H9 (cell line): ENCODE measurements around the gene SLC51B. TPM values are rescaled to one million over a fixed set of nuclear protein-coding genes. Genes with fewer than 3 reads are reported as not detected.
A peak's percentile ranks its signal among the peaks of the same experiment; 100 is the strongest.

Experiments
- DNase-seq: peaks from one replicate; pipeline ENCODE4 v3.0.0-alpha.2; 2017
- H2AFZ ChIP-seq: one replicate; pipeline ENCODE4 v1.6.1; 2013; ENCODE audit warnings: mild to moderate bottlenecking, low read length, control low read depth, moderate library complexity
- H2AK5ac ChIP-seq: 2 replicates; pipeline ENCODE4 v1.6.1; 2013; ENCODE audit warnings: low read length, control low read depth, mixed read lengths; ENCODE audit not compliant: insufficient read length
- H2BK120ac ChIP-seq: one replicate; pipeline ENCODE4 v1.6.1; 2013; ENCODE audit warnings: low read depth, mild to moderate bottlenecking, low read length, control low read depth, inconsistent platforms; ENCODE audit not compliant: poor library complexity, severe bottlenecking
- H2BK12ac ChIP-seq: 2 replicates; pipeline ENCODE4 v1.6.1; 2013; ENCODE audit warnings: low read length, control low read depth, mixed read lengths, low read depth; ENCODE audit not compliant: insufficient read length
- H2BK15ac ChIP-seq: 2 replicates; pipeline ENCODE4 v1.6.1; 2013; ENCODE audit warnings: low read depth, low read length, control low read depth
- H2BK20ac ChIP-seq: one replicate; pipeline ENCODE4 v1.6.1; 2013; ENCODE audit warnings: low read depth, mild to moderate bottlenecking, low read length, control low read depth, inconsistent platforms; ENCODE audit not compliant: poor library complexity, severe bottlenecking
- H2BK5ac ChIP-seq: 2 replicates; pipeline ENCODE4 v1.6.1; 2013; ENCODE audit warnings: low read length, control low read depth, mixed read lengths; ENCODE audit not compliant: insufficient read length
- H3K14ac ChIP-seq: 2 replicates; pipeline ENCODE4 v1.6.1; 2013; ENCODE audit warnings: low read length, control low read depth; ENCODE audit not compliant: insufficient read depth
- H3K18ac ChIP-seq: 2 replicates; pipeline ENCODE4 v1.6.1; 2013; ENCODE audit warnings: low read depth, mild to moderate bottlenecking, mixed read lengths, low read length, control low read depth; ENCODE audit not compliant: insufficient read length
- H3K23ac ChIP-seq: 2 replicates; pipeline ENCODE4 v1.6.1; 2013; ENCODE audit warnings: low read length, control low read depth, mixed read lengths, low read depth; ENCODE audit not compliant: insufficient read length
- H3K23me2 ChIP-seq: 2 replicates; pipeline ENCODE4 v1.6.1; 2013; ENCODE audit warnings: low read depth, mild to moderate bottlenecking, mixed read lengths, low read length, control low read depth; ENCODE audit not compliant: insufficient read length, poor library complexity, severe bottlenecking
- H3K27ac ChIP-seq: 2 replicates; pipeline ENCODE4 v1.5.1; 2013; ENCODE audit warnings: low read length, control low read depth, mixed read lengths, low read depth; ENCODE audit not compliant: insufficient read length
- H3K27me3 ChIP-seq: 2 replicates; pipeline ENCODE4 v1.6.1; 2013; ENCODE audit warnings: low read length, control low read depth, inconsistent platforms; ENCODE audit not compliant: insufficient read depth
- H3K4ac ChIP-seq: 2 replicates; pipeline ENCODE4 v1.6.1; 2013; ENCODE audit warnings: low read depth, mild to moderate bottlenecking, control low read depth, inconsistent platforms, low read length, moderate library complexity
- H3K4me1 ChIP-seq: 2 replicates; pipeline ENCODE4 v1.6.1; 2013; ENCODE audit warnings: low read length, control low read depth, inconsistent platforms; ENCODE audit not compliant: insufficient read depth
- H3K4me2 ChIP-seq: 2 replicates; pipeline ENCODE4 v1.6.1; 2013; ENCODE audit warnings: low read length, control low read depth, mixed read lengths; ENCODE audit not compliant: insufficient read length, insufficient read depth
- H3K56ac ChIP-seq: 2 replicates; pipeline ENCODE4 v1.6.1; 2013; ENCODE audit warnings: low read depth, mild to moderate bottlenecking, mixed read lengths, low read length, control low read depth; ENCODE audit not compliant: insufficient read length
- H3K79me1 ChIP-seq: 2 replicates; pipeline ENCODE4 v1.6.1; 2013; ENCODE audit warnings: low read depth, mild to moderate bottlenecking, moderate library complexity, low read length, control low read depth, inconsistent platforms; ENCODE audit not compliant: insufficient read depth, poor library complexity, severe bottlenecking
- H3K79me2 ChIP-seq: 2 replicates; pipeline ENCODE4 v1.6.1; 2013; ENCODE audit warnings: low read length, control low read depth, inconsistent platforms; ENCODE audit not compliant: insufficient read depth
- H3K9ac ChIP-seq: 2 replicates; pipeline ENCODE4 v1.6.1; 2013; ENCODE audit warnings: low read length, control low read depth, mixed read lengths; ENCODE audit not compliant: insufficient read length; ENCODE audit errors: extremely low read depth
- H3K9me3 ChIP-seq: one replicate; pipeline ENCODE4 v1.6.1; 2013; ENCODE audit warnings: low read depth, low read length, inconsistent platforms; ENCODE audit not compliant: control insufficient read depth
- H3T11ph ChIP-seq: one replicate; pipeline ENCODE4 v1.6.1; 2013; ENCODE audit warnings: mild to moderate bottlenecking, low read length, control low read depth, inconsistent platforms
- H4K20me1 ChIP-seq: one replicate; pipeline ENCODE4 v1.6.1; 2013; ENCODE audit not compliant: control insufficient read depth, insufficient read length, insufficient read depth
- H4K5ac ChIP-seq: 2 replicates; pipeline ENCODE4 v1.6.1; 2013; ENCODE audit warnings: low read depth, mild to moderate bottlenecking, mixed read lengths, low read length, control low read depth; ENCODE audit not compliant: insufficient read length
- H4K8ac ChIP-seq: replicated peaks from 2 replicates; pipeline ENCODE4 v1.6.1; 2013; ENCODE audit warnings: low read length, control low read depth, mixed read lengths, low read depth; ENCODE audit not compliant: insufficient read length
- H4K91ac ChIP-seq: 2 replicates; pipeline ENCODE4 v1.6.1; 2013; ENCODE audit warnings: low read depth, mild to moderate bottlenecking, moderate library complexity, mixed read lengths, low read length, control low read depth; ENCODE audit not compliant: insufficient read length
- H3K27ac Mint-ChIP-seq, 3 experiments: 2 replicates in 2 of 3; 3 replicates in 1 of 3; pipeline ENCODE4 v1.8.0; 2020 to 2021; ENCODE audit warnings: mixed read lengths in 3 of 3, mild to moderate bottlenecking in 1 of 3, moderate library complexity in 1 of 3
- H3K27me3 Mint-ChIP-seq: 2 replicates; pipeline ENCODE4 v1.8.0; 2021; ENCODE audit warnings: low read depth, mild to moderate bottlenecking, moderate library complexity, mixed read lengths
- H3K36me3 Mint-ChIP-seq, 3 experiments: 2 replicates in 2 of 3; 3 replicates in 1 of 3; pipeline ENCODE4 v1.8.0; 2020 to 2021; ENCODE audit warnings: low read depth in 3 of 3, mixed read lengths in 3 of 3; ENCODE audit not compliant: insufficient read depth in 1 of 3
- H3K4me1 Mint-ChIP-seq, 2 experiments: 2 replicates each; pipeline ENCODE4 v1.8.0; 2020; ENCODE audit warnings: mixed read lengths in 2 of 2
- H3K4me3 Mint-ChIP-seq, 2 experiments: 2 replicates in 1 of 2; 3 replicates in 1 of 2; pipeline ENCODE4 v1.8.0; 2020 to 2021; ENCODE audit warnings: mild to moderate bottlenecking in 2 of 2, mixed read lengths in 2 of 2, moderate library complexity in 1 of 2
- H3K9me3 Mint-ChIP-seq, 2 experiments: 2 replicates in 1 of 2; 3 replicates in 1 of 2; pipeline ENCODE4 v1.8.0; 2020; ENCODE audit warnings: mild to moderate bottlenecking in 2 of 2, mixed read lengths in 2 of 2, moderate library complexity in 1 of 2
- CTCF ChIP-seq: fragments of 200-600 bp; sonication (generic); conservative IDR thresholded peaks from 3 replicates; pipeline ENCODE4 v1.8.0; 2021; ENCODE audit warnings: antibody characterized with exemption, mild to moderate bottlenecking
- WGBS: extraction: QIAGEN DNeasy Blood & Tissue Kit; methylation state at CpG from one replicate; pipeline ENCODE4 v1.1.7; 2013; ENCODE audit warnings: missing lambda C conversion rate, low lambda C conversion rate, mixed read lengths; ENCODE audit not compliant: insufficient read length; ENCODE audit errors: extremely low coverage; 5-methylcytosine and 5-hydroxymethylcytosine counted together
- total RNA-seq: library from RNA; stranded (reverse); gene quantifications from 2 replicates; pipeline ENCODE4 v1.2.1, GENCODE V29; 2021

Gene SLC51B
- total RNA-seq, 1 experiment from 2014 or later: not detected

GRCh38 chr15:65088643-65089021 is 43.4 kb downstream of the SLC51B start:
- H3K27ac Mint-ChIP-seq: no peak overlapping the region; a peak in 1 of 7 replicates
- no peak overlapping the region for H2AK5ac ChIP-seq
- no peaks in the 10 kb centered on the region; a peak in 1 of 5 replicates for H3K9me3 Mint-ChIP-seq
- no peaks in the 10 kb centered on the region for H3K79me1 ChIP-seq
- no peaks in the 10 kb centered on the region for H3K27me3 ChIP-seq
- no peak overlapping the region for H3K56ac ChIP-seq
- H3K14ac ChIP-seq: peak overlapping the region; percentile 45; the same call in 1 of the 2 replicates
- H3K23me2 ChIP-seq: no peaks in the 10 kb centered on the region
- no peak overlapping the region for H4K5ac ChIP-seq
- no peak overlapping the region for H4K8ac ChIP-seq
- no peak overlapping the region for H3K9ac ChIP-seq
- H2BK15ac ChIP-seq: no peak overlapping the region
- H3T11ph ChIP-seq: no peak overlapping the region
- H3K18ac ChIP-seq: no peak overlapping the region
- H2BK120ac ChIP-seq: no peak overlapping the region
- H2AFZ ChIP-seq: no peak overlapping the region
- no peaks in the 10 kb centered on the region for H3K9me3 ChIP-seq
- no peak for TF ChIP-seq CTCF
- no peak overlapping the region for H2BK12ac ChIP-seq
- WGBS: no CpG with 5 or more reads among the region's 6 CpGs
- H3K4ac ChIP-seq: no peak overlapping the region
- H3K4me1 ChIP-seq: peaks cover 5% of the 10 kb centered on the region; the same call in 1 of the 2 replicates
- H3K23ac ChIP-seq: no peak overlapping the region
- peaks cover 7% of the 10 kb centered on the region for H3K27me3 Mint-ChIP-seq
- H2BK20ac ChIP-seq: no peak overlapping the region
- H3K4me3 Mint-ChIP-seq: 0 out of 5 replicates have a peak overlapping the region, but pooled peaks of 1 of the 2 experiments have one; percentile 45
- no peaks in the 10 kb centered on the region for H3K79me2 ChIP-seq
- H4K20me1 ChIP-seq: no peaks in the 10 kb centered on the region
- no peak for DNase-seq
- peaks cover 48 to 57% of the 10 kb centered on the region in 2 experiments for H3K4me1 Mint-ChIP-seq
- no peak overlapping the region for H4K91ac ChIP-seq
- H2BK5ac ChIP-seq: no peak overlapping the region
- H3K27ac ChIP-seq: no peak overlapping the region
- no peak overlapping the region for H3K4me2 ChIP-seq
- no peaks in the 10 kb centered on the region for H3K36me3 Mint-ChIP-seq
